ENCODE results near the gene LRRC2. TPM values are rescaled to one million over a fixed set of nuclear protein-coding genes. Genes with fewer than 3 reads are reported as not detected.
"Not testable (repeated sequence)": the region's sequence is repeated elsewhere in the genome, so short reads cannot be mapped to it uniquely, and the experiment has no call there.

Gene LRRC2
- 122 TPM for total RNA-seq
- long read RNA-seq, full-length matches to known transcripts = 221 of 269 reads
- long read RNA-seq, partial matches to known transcripts = 8 of 269 reads
- long read RNA-seq, other reads (novel, unspliced or antisense) = 40 of 269 reads

- DNase-seq = peak; percentile 83
- peak; percentile 62 for ATAC-seq (ENCODE audit: poor library complexity)
- intact Hi-C loops (cut with DNase I) = no loop called here
Observed at GRCh38 chr3:46566040-46566641, at the start of gene LRRC2. Gene LRRC2 (minus strand): TSS chr3:46566302. CDS start chr3:46551591, 14,711 bp downstream.

GRCh38 chr3:46615050-46615775 lies 49.1 kb upstream of the LRRC2 start:
- intact Hi-C loops (cut with DNase I) = no loop called here
- no peak for ATAC-seq (ENCODE audit: poor library complexity)
- no peak for DNase-seq

GRCh38 chr3:46614431-46614830 lies 48.3 kb upstream of the LRRC2 start:
- DNase-seq (no peak), ATAC-seq (ENCODE audit: poor library complexity) (no peak)
- intact Hi-C loops (cut with DNase I) = no loop called here

- ATAC-seq (ENCODE audit: poor library complexity) = no peak
- no peak for DNase-seq
Observed at GRCh38 chr3:46613313-46614005, 47.4 kb upstream of the LRRC2 start.

GRCh38 chr3:46612324-46612723 lies 46.2 kb upstream of the LRRC2 start, which contains the start of gene FAM240A:
Gene FAM240A (plus strand): TSS chr3:46612525. CDS start chr3:46612684, 159 bp downstream.
- ATAC-seq (ENCODE audit: poor library complexity) = peak; percentile 84
- intact Hi-C loops (cut with DNase I) = no loop called here

More at GRCh38 chr3:46613313-46614005, 47.4 kb upstream of the LRRC2 start:
- intact Hi-C loops (cut with DNase I) = no loop called here

GRCh38 chr3:46609944-46610722 lies 44.0 kb upstream of the LRRC2 start:
- ATAC-seq (ENCODE audit: poor library complexity) = no peak
- intact Hi-C loops (cut with DNase I) = no loop called here
- DNase-seq = no peak

More at GRCh38 chr3:46612324-46612723, 46.2 kb upstream of the LRRC2 start, which contains the start of gene FAM240A:
- DNase-seq = peak; percentile 52

GRCh38 chr3:46609212-46609721 lies 43.2 kb upstream of the LRRC2 start:
- ATAC-seq (ENCODE audit: poor library complexity) (peak; percentile 33), DNase-seq (no peak)
- intact Hi-C loops (cut with DNase I) = no loop called here

- DNase-seq = peak; percentile 52
- ATAC-seq (ENCODE audit: poor library complexity) = peak; percentile 52
- intact Hi-C loops (cut with DNase I) = no loop called here
Observed at GRCh38 chr3:46607603-46608028, 41.5 kb upstream of the LRRC2 start.

GRCh38 chr3:46604127-46604526 lies 38.0 kb upstream of the LRRC2 start:
- DNase-seq (no peak), ATAC-seq (ENCODE audit: poor library complexity) (no peak)
- intact Hi-C loops (cut with DNase I) = no loop called here

GRCh38 chr3:46603446-46604046 lies 37.4 kb upstream of the LRRC2 start:
- DNase-seq (no peak), ATAC-seq (ENCODE audit: poor library complexity) (no peak)
- intact Hi-C loops (cut with DNase I) = no loop called here

GRCh38 chr3:46599590-46599989 lies 33.5 kb upstream of the LRRC2 start:
- DNase-seq (no peak), ATAC-seq (ENCODE audit: poor library complexity) (no peak)
- intact Hi-C loops (cut with DNase I) = no loop called here

- intact Hi-C loops (cut with DNase I) = no loop called here
Observed at GRCh38 chr3:46595819-46596314, 29.8 kb upstream of the LRRC2 start.

GRCh38 chr3:46594723-46595122 lies 28.6 kb upstream of the LRRC2 start:
- DNase-seq = no peak
- ATAC-seq (ENCODE audit: poor library complexity) = no peak
- intact Hi-C loops (cut with DNase I) = no loop called here

More at GRCh38 chr3:46595819-46596314, 29.8 kb upstream of the LRRC2 start:
- ATAC-seq (ENCODE audit: poor library complexity) (no peak), DNase-seq (no peak)

- ATAC-seq (ENCODE audit: poor library complexity) (no peak), DNase-seq (no peak)
- intact Hi-C loops (cut with DNase I) = no loop called here
Observed at GRCh38 chr3:46593979-46594378, 27.9 kb upstream of the LRRC2 start.

GRCh38 chr3:46593274-46593862 lies 27.3 kb upstream of the LRRC2 start:
- intact Hi-C loops (cut with DNase I) = no loop called here
- no peak for ATAC-seq (ENCODE audit: poor library complexity)
- DNase-seq = no peak

GRCh38 chr3:46587268-46587667 lies 21.2 kb upstream of the LRRC2 start:
- DNase-seq; intact Hi-C loops (cut with DNase I); ATAC-seq (ENCODE audit: poor library complexity): not testable (repeated sequence)

GRCh38 chr3:46586738-46587246 lies 20.7 kb upstream of the LRRC2 start:
- DNase-seq = no peak
- intact Hi-C loops (cut with DNase I) = no loop called here
- no peak for ATAC-seq (ENCODE audit: poor library complexity)

Data from Right ventricle myocardium superior (tissue), 1 donor.